HepG2 (cell line): Measurements from ENCODE around the gene DPH5. TPM values are rescaled to one million over a fixed set of nuclear protein-coding genes. Genes with fewer than 3 reads are reported as not detected.

Source experiments
- ATAC-seq: fragments of 200-7000 bp; cut with Tn5 transposase; 3 replicates; pipeline ENCODE4 v1.9.1; 2020; ENCODE audit warnings: mild to moderate bottlenecking, moderate library complexity
- BruUV-seq: library from RNA; stranded (reverse); fragments of 400-500 nt; replicated peaks from 2 replicates; lab custom pipeline; 2021; lab: Mats Ljungman, UMichigan
- CTCF ChIA-PET: fragments of 300-600 bp; formaldehyde crosslinking; extraction: SDS; loops from one replicate; lab custom pipeline; 2021; ENCODE audit warnings: low total read pairs, inconsistent platforms, low intra/inter-chr PET ratio; lab: Yijun Ruan, JAX
- POLR2A ChIA-PET: fragments of 350-600 bp; sonication (Branson Sonifier 250); formaldehyde crosslinking; loops from one replicate; lab custom pipeline; 2020; ENCODE audit warnings: antibody characterized with exemption, inconsistent platforms; lab: Yijun Ruan, JAX
- DNase-seq: peaks from one replicate; pipeline ENCODE4 v3.0.0-alpha.2; 2015; ENCODE audit warnings: low spot score
- FAIRE-seq: peaks from 3 replicates; lab custom pipeline; 2011; peaks lifted over from hg19 to GRCh38; lab: Jason Lieb, UNC
- H2AFZ ChIP-seq: one replicate; pipeline ENCODE4 v1.6.1; 2011; ENCODE audit warnings: low read length, inconsistent platforms
- H3K27ac ChIP-seq: fragments of 300-600 bp; 3 replicates; pipeline ENCODE4 v1.8.0; 2011; ENCODE audit warnings: mixed run types, mild to moderate bottlenecking, mixed read lengths, low read length, inconsistent platforms; ENCODE audit not compliant: insufficient read depth; ENCODE audit errors: extremely low read length
- H3K27me3 ChIP-seq, 2 experiments: fragments of 200-600 bp in 1 of 2; 2 replicates in 1 of 2; 3 replicates in 1 of 2; pipeline versions ENCODE4 v1.6.0 to v1.8.0; 2011; ENCODE audit warnings: low read length in 2 of 2, mild to moderate bottlenecking in 2 of 2, moderate library complexity in 2 of 2, inconsistent platforms in 1 of 2; ENCODE audit not compliant: insufficient read depth in 2 of 2, control insufficient read depth in 1 of 2
- H3K36me3 ChIP-seq, 2 experiments: fragments of 200-600 bp in 1 of 2; replicated peaks in 1 of 2; 2 replicates in 1 of 2; 3 replicates in 1 of 2; pipeline versions ENCODE4 v1.5.1 to v1.8.0; 2011; ENCODE audit warnings: low read length in 2 of 2, inconsistent platforms in 1 of 2; ENCODE audit not compliant: insufficient read depth in 2 of 2, control insufficient read depth in 1 of 2
- H3K4me1 ChIP-seq: 2 replicates; pipeline ENCODE4 v1.5.1; 2012; ENCODE audit warnings: low read length, inconsistent platforms; ENCODE audit not compliant: insufficient read depth
- H3K4me2 ChIP-seq: 2 replicates; pipeline ENCODE4 v1.6.0; 2011; ENCODE audit warnings: low read depth, low read length, inconsistent platforms
- H3K4me3 ChIP-seq, 3 experiments: fragments of 200-600 bp in 1 of 3; sonication (generic), shearing (Covaris generic) in 1 of 3; replicated peaks in 1 of 3; 2 replicates each; pipeline ENCODE4 v1.5.1; 2011 to 2016; ENCODE audit warnings: low read length in 3 of 3, inconsistent platforms in 2 of 3, low read depth in 2 of 3, mild to moderate bottlenecking in 2 of 3, control low read depth in 1 of 3, mixed read lengths in 1 of 3; ENCODE audit not compliant: insufficient read depth in 1 of 3
- H3K79me2 ChIP-seq: one replicate; pipeline ENCODE4 v1.6.1; 2011; ENCODE audit warnings: low read length, inconsistent platforms; ENCODE audit not compliant: insufficient read depth
- H3K9ac ChIP-seq: 2 replicates; pipeline ENCODE4 v1.6.0; 2011; ENCODE audit warnings: mild to moderate bottlenecking, low read depth, low read length, inconsistent platforms; ENCODE audit not compliant: insufficient read depth
- H3K9me3 ChIP-seq: 2 replicates; pipeline ENCODE4 v1.5.1; 2012; ENCODE audit warnings: mild to moderate bottlenecking, low read length
- H4K20me1 ChIP-seq: 2 replicates; pipeline ENCODE4 v1.6.0; 2011; ENCODE audit warnings: inconsistent platforms, mild to moderate bottlenecking, low read length, moderate library complexity; ENCODE audit not compliant: insufficient read depth
- CCAR2 ChIP-seq: fragments of 200-400 bp; formaldehyde crosslinking; optimal IDR thresholded peaks from 2 replicates; pipeline ENCODE3; 2018; ENCODE audit warnings: low read depth, mild to moderate bottlenecking, low read length, moderate library complexity
- EEA1 ChIP-seq: sonication (generic); formaldehyde crosslinking; IDR thresholded peaks from 2 replicates; pipeline ENCODE4 v1.5.1; 2020; ENCODE audit warnings: mild to moderate bottlenecking, missing genetic modification reagents, borderline replicate concordance
- HMG20B ChIP-seq: conservative IDR thresholded peaks from 2 replicates; pipeline ENCODE4 v1.6.1; 2016; ENCODE audit warnings: missing genetic modification reagents, missing compliant biosample characterization
- MTF1 ChIP-seq: sonication (generic); formaldehyde crosslinking; IDR thresholded peaks from 2 replicates; pipeline ENCODE4 v1.5.0; 2020; ENCODE audit warnings: missing genetic modification reagents
- SRY ChIP-seq: sonication (generic); formaldehyde crosslinking; IDR thresholded peaks from 2 replicates; pipeline ENCODE4 v1.8.0; 2022; ENCODE audit warnings: mild to moderate bottlenecking, missing genetic modification reagents
- TMF1 ChIP-seq: sonication (generic); formaldehyde crosslinking; IDR thresholded peaks from 2 replicates; pipeline ENCODE4 v1.8.1; 2022; ENCODE audit warnings: low read depth, missing genetic modification reagents
- YEATS4 ChIP-seq: sonication (generic); formaldehyde crosslinking; IDR thresholded peaks from 2 replicates; pipeline ENCODE4 v1.4.0; 2020; ENCODE audit warnings: missing genetic modification reagents, borderline replicate concordance
- ZBTB7B ChIP-seq: sonication (generic); formaldehyde crosslinking; IDR thresholded peaks from 2 replicates; pipeline ENCODE4 v1.4.0; 2020; ENCODE audit warnings: missing genetic modification reagents
- ZFP91 ChIP-seq: sonication (generic); formaldehyde crosslinking; IDR thresholded peaks from 2 replicates; pipeline ENCODE4 v1.9.0; 2022; ENCODE audit warnings: missing genetic modification reagents, mild to moderate bottlenecking, borderline replicate concordance
- ZNF24 ChIP-seq: fragments of 450-650 bp; IDR thresholded peaks from 2 replicates; pipeline ENCODE4 v1.6.1; 2017; ENCODE audit warnings: antibody characterized with exemption, mild to moderate bottlenecking
- ZNF350 ChIP-seq: sonication (generic); formaldehyde crosslinking; IDR thresholded peaks from 2 replicates; pipeline ENCODE4 v1.4.0; 2020; ENCODE audit warnings: mild to moderate bottlenecking, low read depth, missing genetic modification reagents, borderline replicate concordance
- ZSCAN20 ChIP-seq: sonication (generic); formaldehyde crosslinking; IDR thresholded peaks from 2 replicates; pipeline ENCODE4 v1.4.0; 2020; ENCODE audit warnings: missing genetic modification reagents, mild to moderate bottlenecking, borderline replicate concordance
- WGBS: methylation state at CpG from one replicate; pipeline ENCODE4 v1.1.6; 2017; ENCODE audit warnings: low lambda C conversion rate; 5-methylcytosine and 5-hydroxymethylcytosine counted together
- in situ Hi-C: cut with HindIII; loops from 2 replicates; pipeline ENCODE4 v1.10.0; 2017; ENCODE audit warnings: low pct_unique_long_range_greater_than_20kb; ENCODE audit not compliant: extremely low pct_ligation_motif_present
- intact Hi-C: fragments of 100-400 bp; cut with micrococcal nuclease; formaldehyde crosslinking; loops from one replicate; pipeline ENCODE4 v1.10.0; 2022; ENCODE audit not compliant: unreplicated experiment
- polyA plus RNA-seq, 8 experiments: library from polyadenylated mRNA; depleted of rRNA in 3 of 8; stranded (reverse) in 7 of 8; unstranded in 1 of 8; fragments of >200 nt; fragmentation: Illumina TruSeq in 4 of 8; extraction: Trizol in 4 of 8; gene quantifications; 2 replicates each; pipeline versions ENCODE4 v1.2.1 to v1.2.3, GENCODE V29; 2011 to 2016; ENCODE audit warnings: low read depth in 4 of 8, missing spikeins in 1 of 8, mixed read lengths in 1 of 8; ENCODE audit not compliant: insufficient read depth in 1 of 8
- total RNA-seq, 5 experiments: library from RNA; depleted of rRNA; stranded (reverse); fragments of >200 nt; fragmentation: Illumina TruSeq; extraction: Trizol; gene quantifications; 2 replicates each; pipeline ENCODE4 v1.2.3, GENCODE V29; 2016; ENCODE audit warnings: low read depth in 1 of 5

DPH5 gene
- total and polyA plus RNA-seq, 2 of the 13 experiments (the other 11 are each of a cell fraction or from before 2014, with no cell fraction given), result 53.2 to 79.6 TPM

- no peak for TF ChIP-seq ZNF350 (CRISPR knock-in tag)
Measured at GRCh38 chr1:100960098-100960497, 65.5 kb downstream of the DPH5 start (continued).

- intact Hi-C loops, result no loop called here
- H3K4me3 ChIP-seq, result no peak overlapping the region
- H3K27ac ChIP-seq, result no peak overlapping the region
- ChIA-PET POLR2A (no interaction called here), CTCF (no interaction called here)
- H3K27me3 ChIP-seq, result no peaks in the 10 kb centered on the region
- DNase-seq, result no peak
- no peak overlapping the region for H3K4me2 ChIP-seq
- BruUV-seq, result no TSS peak
- H2AFZ ChIP-seq, result no peak overlapping the region
- peaks cover 0 to 13% of the 10 kb centered on the region in 2 experiments; a peak in 2 of 5 replicates for H3K36me3 ChIP-seq
- H3K4me1 ChIP-seq, result no peaks in the 10 kb centered on the region
- no peak; the same call in 2 of the 3 replicates for ATAC-seq
- no peak overlapping the region for H3K9ac ChIP-seq
- no peaks in the 10 kb centered on the region; the same call in 1 of the 2 replicates for H4K20me1 ChIP-seq
- no peaks in the 10 kb centered on the region for H3K79me2 ChIP-seq
- no peak for TF ChIP-seq YEATS4
- TF ChIP-seq ZFP91 (CRISPR knock-in tag), result no peak
- TF ChIP-seq TMF1 (CRISPR knock-in tag), result no peak
- TF ChIP-seq ZSCAN20 (CRISPR knock-in tag), result no peak
- no peak for TF ChIP-seq SRY
- no peak for TF ChIP-seq CCAR2
- no peak for TF ChIP-seq ZBTB7B (CRISPR knock-in tag)
- no peak for TF ChIP-seq EEA1 (CRISPR knock-in tag)
- TF ChIP-seq ZNF24, result no peak
- no peak for TF ChIP-seq MTF1 (CRISPR knock-in tag)
- TF ChIP-seq HMG20B, result no peak
- WGBS, result 93% methylated on average over 5 of the region's 5 CpGs
- in situ Hi-C loops, result no loop called here
- FAIRE-seq, result no peak
- no peaks in the 10 kb centered on the region for H3K9me3 ChIP-seq
Measured at GRCh38 chr1:100959502-100960060, 66.0 kb downstream of the DPH5 start.
